Myocyte (in vitro differentiated cells): ENCODE results near the gene DEUP1. TPM values are rescaled to one million over a fixed set of nuclear protein-coding genes. Genes with fewer than 3 reads are reported as not detected.

Experiments used
- DNase-seq: peaks from one replicate; pipeline ENCODE4 v3.0.0-alpha.2; 2012; ENCODE audit warnings: low read depth
- total RNA-seq: library from RNA; depleted of rRNA; stranded (reverse); fragments of >200 nt; gene quantifications from 2 replicates; pipeline ENCODE4 v1.2.3, GENCODE V29; 2014

Gene DEUP1
- total RNA-seq, 1 donor from 2014 or later = not detected

- DNase-seq = no peak
Measured at GRCh38 chr11:93476796-93477195, 146.3 kb downstream of the DEUP1 start.

- DNase-seq = no peak
Measured at GRCh38 chr11:93477684-93478234, 147.2 kb downstream of the DEUP1 start.

GRCh38 chr11:93478841-93479240 lies 148.3 kb downstream of the DEUP1 start:
- no peak for DNase-seq

GRCh38 chr11:93480256-93480655 lies 149.7 kb downstream of the DEUP1 start:
- no peak for DNase-seq

GRCh38 chr11:93480756-93481155 lies 150.2 kb downstream of the DEUP1 start:
- no peak for DNase-seq

- no peak for DNase-seq
Measured at GRCh38 chr11:93481279-93481678, 150.7 kb downstream of the DEUP1 start.

GRCh38 chr11:93481696-93482095 lies 151.2 kb downstream of the DEUP1 start:
- no peak for DNase-seq

- DNase-seq = no peak
Measured at GRCh38 chr11:93482556-93482955, 152.0 kb downstream of the DEUP1 start.

GRCh38 chr11:93484716-93485115 lies 154.2 kb downstream of the DEUP1 start:
- peak; percentile 12 for DNase-seq

GRCh38 chr11:93485983-93486382 lies 155.4 kb downstream of the DEUP1 start:
- DNase-seq = no peak

GRCh38 chr11:93487032-93487483 lies 156.5 kb downstream of the DEUP1 start:
- no peak for DNase-seq

Other genes starting within 250 kb of the DEUP1 start
- 11.8 and 12.7 TPM in 2 replicates for gene SLC36A4, start 132.8 kb upstream of the DEUP1 start, total RNA-seq
- 2.2 and 5.6 TPM in 2 replicates for gene SMCO4, start 212.6 kb downstream of the DEUP1 start, total RNA-seq